Measurements from ENCODE around the gene IER5.
"Not testable (repeated sequence)": the region's sequence is repeated elsewhere in the genome, so short reads cannot be mapped to it uniquely, and the experiment has no call there.

Gene IER5

DNA sequence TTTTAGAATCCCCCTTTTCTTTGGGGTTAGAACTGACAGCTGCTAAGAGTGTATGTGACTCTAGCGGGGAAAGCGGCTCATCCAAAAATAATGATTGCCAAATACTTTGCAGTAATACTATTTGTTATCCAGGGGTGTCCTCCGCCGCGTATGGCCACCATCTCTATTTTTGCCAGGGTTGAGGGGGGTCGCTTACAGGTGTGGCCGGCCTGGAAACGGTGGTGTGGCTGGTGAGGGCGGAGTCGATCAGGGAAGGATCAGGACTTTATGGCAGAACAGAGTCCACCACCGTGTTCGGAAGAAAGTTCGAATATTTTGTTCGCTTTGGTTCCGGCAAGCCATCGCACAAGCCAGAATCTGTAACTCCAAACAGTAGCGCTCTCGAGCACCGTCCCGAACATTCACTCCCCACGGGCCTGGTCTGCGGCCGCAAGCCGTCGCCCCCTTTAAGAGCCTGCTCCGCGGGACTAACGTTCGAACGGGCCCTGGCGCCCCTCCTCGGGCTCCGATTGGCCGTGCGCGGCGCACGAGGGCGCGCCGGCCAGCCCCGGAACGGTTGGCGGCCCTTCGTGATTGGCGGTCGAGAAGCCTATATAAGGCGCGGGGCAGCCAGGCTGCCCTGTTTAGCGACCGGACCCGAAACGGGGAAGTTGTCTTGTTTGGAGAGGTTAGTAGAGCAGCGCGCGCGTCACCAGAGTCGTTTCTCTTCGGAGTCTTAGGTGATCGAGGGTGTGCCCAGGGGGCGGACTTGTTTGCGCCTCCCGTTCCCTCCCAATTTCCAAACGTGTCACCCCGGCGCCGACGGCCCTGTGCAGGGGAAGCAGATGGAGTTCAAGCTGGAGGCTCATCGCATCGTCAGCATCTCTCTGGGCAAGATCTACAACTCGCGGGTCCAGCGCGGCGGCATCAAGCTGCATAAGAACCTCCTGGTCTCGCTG lies at the start of gene IER5:
IER5 (plus strand) TSS at position 622 of the 938 bp plus-strand sequence; CDS start at position 825, 203 bp downstream.
- DNase-seq (ENCODE audit: low read depth in 2 of 2): peak; percentile 92 to 93

GRCh38 chr1:181040284-181040865 lies 48.1 kb upstream of the IER5 start:
- DNase-seq (ENCODE audit: low read depth in 2 of 2): no peak

DNA sequence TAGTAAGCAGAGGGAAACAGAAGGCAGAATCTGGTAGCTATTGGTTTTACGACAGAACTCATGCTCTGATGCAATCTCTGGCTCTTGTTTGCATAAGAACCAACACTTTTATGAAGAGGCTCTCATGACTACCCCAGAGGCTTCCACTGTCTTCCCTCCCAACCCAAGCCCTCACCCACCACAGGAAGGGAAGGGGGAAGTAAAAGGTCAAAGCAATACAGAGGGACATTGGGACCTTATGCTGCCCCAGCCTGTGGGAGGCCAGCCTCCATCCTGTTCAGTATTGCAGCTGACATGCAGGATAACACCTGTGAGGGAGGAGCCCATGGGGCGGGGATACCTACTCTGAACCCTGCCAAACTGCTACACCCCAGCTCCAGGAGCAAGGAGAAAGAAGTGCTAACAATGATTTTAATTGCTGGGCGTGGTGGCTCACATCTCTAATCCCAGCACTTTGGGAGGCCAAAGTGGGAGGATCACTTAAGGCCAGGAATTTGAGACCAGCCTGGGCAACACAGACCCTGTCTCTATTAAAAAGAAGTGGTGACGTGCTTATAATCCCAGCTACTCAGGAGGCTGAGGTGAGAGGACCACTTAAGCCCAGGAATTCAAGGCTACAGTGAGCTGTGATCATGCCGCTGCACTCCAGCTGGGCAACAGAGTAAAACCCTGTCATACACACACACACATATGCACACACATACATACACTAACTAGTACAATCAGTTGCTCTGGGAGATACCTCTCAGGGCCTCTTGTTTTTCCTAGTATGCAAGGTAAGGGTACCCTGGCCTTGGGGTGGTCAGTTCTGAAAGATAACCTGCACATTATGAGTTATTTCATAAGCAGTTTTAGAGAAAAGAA lies 45.2 kb upstream of the IER5 start:
- DNase-seq (ENCODE audit: low read depth in 2 of 2): no peak

GRCh38 chr1:181044449-181044966 lies 44.0 kb upstream of the IER5 start:
- peak in 1 of 2 donors; percentile 41 for DNase-seq (ENCODE audit: low read depth in 2 of 2)

GRCh38 chr1:181045946-181046345 lies 42.6 kb upstream of the IER5 start:
- not testable (repeated sequence) for DNase-seq (ENCODE audit: low read depth in 2 of 2)

DNA sequence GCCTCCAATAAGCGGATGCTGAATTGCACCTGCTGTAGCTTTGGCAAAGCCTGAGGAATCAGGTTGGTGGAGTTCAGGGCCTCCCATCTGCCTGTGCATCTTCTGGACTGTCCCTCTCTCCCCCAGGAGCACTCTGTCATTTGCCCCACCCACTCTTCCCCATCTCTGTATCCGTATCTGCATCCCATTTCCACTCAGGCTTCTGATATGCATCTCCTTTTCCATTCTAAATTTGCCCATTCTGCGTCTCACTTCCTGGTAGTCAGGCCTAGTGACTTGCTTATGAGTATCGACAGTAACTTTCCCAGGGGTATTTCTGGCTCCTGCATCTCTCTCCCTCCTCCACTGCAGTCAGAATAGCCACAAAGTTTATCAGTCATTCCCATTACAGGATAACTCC lies 39.1 kb upstream of the IER5 start:
- DNase-seq (ENCODE audit: low read depth in 2 of 2): no peak

GRCh38 chr1:181050922-181051321 lies 37.6 kb upstream of the IER5 start:
- no peak for DNase-seq (ENCODE audit: low read depth in 2 of 2)

DNA sequence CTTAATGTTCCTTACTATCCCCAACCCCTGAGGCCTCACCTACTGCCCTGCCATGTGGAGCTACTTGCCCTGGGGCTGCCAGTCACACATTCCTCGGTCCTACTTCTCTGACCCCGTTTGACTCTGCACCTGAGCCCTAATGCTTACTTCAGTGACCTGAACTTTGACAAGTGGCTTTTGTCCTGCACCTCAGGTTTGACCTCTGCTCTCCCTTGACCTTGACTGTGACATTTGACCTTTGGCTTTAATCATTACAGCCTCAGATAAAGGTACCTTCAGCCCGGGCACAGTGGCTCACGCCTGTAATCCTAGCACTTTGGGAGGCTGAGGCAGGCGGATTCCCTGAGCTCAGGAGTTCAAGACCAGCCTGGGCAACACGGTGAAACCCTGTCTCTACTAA lies 31.9 kb upstream of the IER5 start:
- no peak for DNase-seq (ENCODE audit: low read depth in 2 of 2)

GRCh38 chr1:181057079-181057478 lies 31.4 kb upstream of the IER5 start:
- DNase-seq (ENCODE audit: low read depth in 2 of 2): no peak

- DNase-seq (ENCODE audit: low read depth in 2 of 2): no peak
Measured at GRCh38 chr1:181059435-181059834, 29.1 kb upstream of the IER5 start.

DNA sequence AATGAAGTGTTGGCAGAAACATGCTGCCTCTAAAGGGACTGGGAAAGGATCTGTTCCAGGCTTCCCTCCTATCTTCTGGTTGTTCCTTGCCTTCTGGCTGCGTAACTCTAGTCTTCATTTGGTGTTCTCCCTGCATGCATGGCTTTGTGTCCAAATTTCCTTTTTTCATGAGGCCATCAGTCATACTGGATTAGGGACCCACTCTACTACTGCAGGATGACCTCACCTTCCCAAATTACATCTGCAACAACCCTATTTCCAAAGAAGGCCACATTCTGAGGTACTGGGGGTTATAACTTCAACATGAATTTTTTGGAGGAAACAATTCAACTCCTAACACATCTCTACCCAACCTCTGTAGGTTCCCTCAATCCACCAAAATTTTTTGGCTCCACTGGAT lies 28.4 kb upstream of the IER5 start:
- DNase-seq (ENCODE audit: low read depth in 2 of 2): no peak

DNA sequence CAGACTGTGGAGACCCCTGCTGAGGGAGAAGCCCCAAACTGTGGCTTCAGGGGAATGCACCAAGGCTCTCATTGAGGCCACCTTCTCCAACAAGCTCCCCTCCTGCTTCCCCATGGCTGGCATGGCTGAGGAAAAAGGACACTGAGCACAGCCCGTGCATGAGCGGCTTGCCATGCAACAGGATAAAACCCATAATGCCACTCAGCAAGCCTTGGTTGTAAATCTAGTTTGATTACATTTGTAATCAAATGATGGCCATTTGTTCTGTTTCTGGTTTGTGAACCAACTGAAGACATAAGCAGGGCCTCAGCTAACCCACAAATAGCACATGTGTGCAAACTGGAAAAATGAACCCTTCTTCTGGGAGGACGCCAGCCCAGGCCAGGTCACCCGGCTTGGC lies 27.6 kb upstream of the IER5 start:
- not testable (repeated sequence) for DNase-seq (ENCODE audit: low read depth in 2 of 2)

- DNase-seq (ENCODE audit: low read depth in 2 of 2): no peak
Measured at GRCh38 chr1:181061487-181061886, 27.0 kb upstream of the IER5 start.

DNA sequence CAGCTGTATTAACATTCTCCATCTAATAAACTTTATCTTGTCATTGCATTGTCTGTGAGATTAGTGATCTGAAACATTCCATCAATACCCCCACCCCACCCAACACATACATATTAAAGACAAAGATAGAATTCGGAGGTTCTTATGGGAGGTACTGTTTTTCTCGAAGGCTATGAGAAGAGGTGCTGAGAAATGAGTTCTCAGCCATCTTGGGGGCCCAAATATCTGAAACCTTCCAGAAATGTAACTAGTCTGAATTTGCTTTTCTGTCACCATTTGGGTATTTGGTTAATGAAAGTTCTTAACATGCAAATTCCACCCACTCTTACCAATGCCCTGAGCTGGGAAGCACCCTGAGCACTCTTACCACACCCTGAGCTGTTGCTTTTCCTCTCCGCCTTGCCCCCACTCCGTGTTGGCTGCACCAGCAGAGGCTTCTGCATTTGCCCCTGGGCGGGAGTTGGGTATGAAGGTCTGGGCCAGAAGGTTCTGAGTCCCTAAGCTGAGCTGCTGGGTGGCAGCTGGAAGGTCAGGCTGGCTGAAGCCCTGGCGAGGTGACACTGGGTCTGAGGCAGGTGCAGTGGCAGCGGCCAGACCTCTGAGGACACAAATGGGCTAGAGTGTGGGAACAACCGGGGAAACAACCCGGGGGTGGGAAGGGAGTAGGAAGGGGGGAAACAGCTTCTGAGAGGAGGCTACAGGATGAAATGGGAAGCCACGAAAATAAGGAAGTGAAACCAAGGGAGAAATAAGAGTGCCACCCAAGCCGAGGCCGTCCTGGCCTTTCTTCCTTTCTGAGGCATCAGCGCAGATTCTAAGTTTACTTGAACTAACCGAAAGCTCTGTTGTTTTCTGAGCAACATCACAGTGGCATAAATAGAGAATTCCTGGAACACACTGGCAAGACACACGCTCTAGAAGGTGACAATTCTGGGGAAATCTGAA lies 26.3 kb upstream of the IER5 start:
- DNase-seq (ENCODE audit: low read depth in 2 of 2): no peak

DNA sequence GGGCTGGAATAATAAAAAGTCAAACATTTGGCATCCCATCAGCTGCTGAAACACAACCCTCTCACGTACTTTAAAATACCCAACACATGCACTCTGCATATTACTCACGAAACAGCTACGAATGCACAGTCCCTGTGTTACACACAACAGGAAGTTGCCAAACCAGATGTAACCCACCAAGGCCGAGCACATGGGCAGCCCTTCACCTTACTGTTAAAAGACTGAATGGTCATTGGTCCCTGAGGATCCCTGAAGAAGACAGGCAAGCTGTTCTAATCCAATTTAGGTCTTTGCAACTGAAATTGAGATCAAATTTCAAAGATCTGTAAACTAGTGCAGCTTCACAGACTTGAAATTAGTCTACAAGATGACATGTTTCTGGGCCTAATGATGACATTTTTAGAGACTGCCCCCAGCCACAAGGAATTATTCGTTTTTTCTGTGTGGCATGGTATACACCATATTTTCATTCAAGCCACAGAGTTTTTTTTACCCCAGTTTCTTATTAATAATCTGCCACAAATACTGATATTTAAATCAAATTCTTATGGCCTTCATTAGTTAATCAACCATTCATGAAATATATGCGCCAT lies 25.6 kb upstream of the IER5 start:
- DNase-seq (ENCODE audit: low read depth in 2 of 2): no peak

- DNase-seq (ENCODE audit: low read depth in 2 of 2): no peak
Measured at GRCh38 chr1:181064011-181064623, 24.4 kb upstream of the IER5 start.

- no peak for DNase-seq (ENCODE audit: low read depth in 2 of 2)
Measured at GRCh38 chr1:181064702-181065101, 23.8 kb upstream of the IER5 start.

GRCh38 chr1:181073638-181074037 lies 14.9 kb upstream of the IER5 start:
- no peak for DNase-seq (ENCODE audit: low read depth in 2 of 2)

- DNase-seq (ENCODE audit: low read depth in 2 of 2): no peak
Measured at GRCh38 chr1:181075766-181076350, 12.6 kb upstream of the IER5 start.

DNA sequence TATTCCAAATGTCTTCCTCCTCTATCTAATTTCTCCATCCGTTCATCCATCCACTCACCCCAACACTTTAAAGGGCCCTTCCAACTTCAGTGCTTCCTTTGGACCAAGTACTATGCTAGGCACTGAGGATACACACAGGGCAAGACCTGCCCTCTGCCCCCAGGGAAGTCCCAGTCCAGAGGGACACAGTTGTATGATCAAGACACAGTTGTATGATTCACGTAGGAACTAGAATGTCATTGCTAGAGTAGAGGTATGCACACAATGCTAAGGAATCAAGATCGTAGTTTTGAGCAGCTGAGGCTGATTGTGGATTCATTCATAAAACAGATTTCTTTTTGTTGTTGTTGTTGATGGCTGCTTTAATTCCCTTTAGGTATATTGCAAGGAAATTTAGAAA lies 11.6 kb upstream of the IER5 start:
- DNase-seq (ENCODE audit: low read depth in 2 of 2): no peak

Data from stimulated activated CD4-positive, alpha-beta T cell treated with anti-CD3 and anti-CD28 coated beads, Interleukin-4, amount 100 ng/mL, for 48 hours (primary cell).